ENCODE data around the gene MAGT1. TPM values are rescaled to one million over a fixed set of nuclear protein-coding genes. Genes with fewer than 3 reads are reported as not detected.
"Not testable (repeated sequence)": the region's sequence is repeated elsewhere in the genome, so short reads cannot be mapped to it uniquely, and the experiment has no call there.

Gene MAGT1
- total RNA-seq, 2 donors from 2014 or later, result 31.1 to 33.0 TPM

DNA sequence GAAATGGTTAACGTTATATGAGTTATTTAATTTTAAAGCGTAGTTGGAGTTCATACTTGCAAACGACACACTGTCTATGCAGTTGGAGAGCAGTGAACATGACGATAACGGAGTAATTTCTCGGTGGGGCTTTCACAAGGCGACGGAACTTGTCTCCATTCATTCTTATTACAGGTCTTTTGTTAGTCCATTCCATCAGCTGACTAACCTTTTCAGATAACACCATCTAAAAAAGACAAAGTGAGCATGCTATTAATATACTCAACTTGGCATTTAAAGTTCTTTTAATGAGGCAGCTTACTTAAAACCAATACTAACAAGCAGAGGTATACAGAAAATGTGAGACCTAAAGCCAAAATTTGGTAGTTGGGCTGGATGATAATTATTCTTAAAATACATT is 19.9 kb downstream of the MAGT1 start:
- WGBS, 2 donors, result 95 to 100% methylated on average over 8 of the region's 8 CpGs
- Histone ChIP-seq H3K4me1 (no peaks in the 10 kb centered on the region), H3K9me3 (no peaks in the 10 kb centered on the region), H3K27me3 (no peaks in the 10 kb centered on the region), H3K36me3 (replicated peaks in 1 of 2; ENCODE audit: insufficient read depth in 1 of 2, low read depth in 2 of 2) (no peaks in the 10 kb centered on the region), H3K27ac (no peak overlapping the region), H3K4me3 (no peak overlapping the region)
- intact Hi-C loops (cut with DNase I), result no loop called here
- ATAC-seq, result no peak
- TF ChIP-seq, protein P1, sequence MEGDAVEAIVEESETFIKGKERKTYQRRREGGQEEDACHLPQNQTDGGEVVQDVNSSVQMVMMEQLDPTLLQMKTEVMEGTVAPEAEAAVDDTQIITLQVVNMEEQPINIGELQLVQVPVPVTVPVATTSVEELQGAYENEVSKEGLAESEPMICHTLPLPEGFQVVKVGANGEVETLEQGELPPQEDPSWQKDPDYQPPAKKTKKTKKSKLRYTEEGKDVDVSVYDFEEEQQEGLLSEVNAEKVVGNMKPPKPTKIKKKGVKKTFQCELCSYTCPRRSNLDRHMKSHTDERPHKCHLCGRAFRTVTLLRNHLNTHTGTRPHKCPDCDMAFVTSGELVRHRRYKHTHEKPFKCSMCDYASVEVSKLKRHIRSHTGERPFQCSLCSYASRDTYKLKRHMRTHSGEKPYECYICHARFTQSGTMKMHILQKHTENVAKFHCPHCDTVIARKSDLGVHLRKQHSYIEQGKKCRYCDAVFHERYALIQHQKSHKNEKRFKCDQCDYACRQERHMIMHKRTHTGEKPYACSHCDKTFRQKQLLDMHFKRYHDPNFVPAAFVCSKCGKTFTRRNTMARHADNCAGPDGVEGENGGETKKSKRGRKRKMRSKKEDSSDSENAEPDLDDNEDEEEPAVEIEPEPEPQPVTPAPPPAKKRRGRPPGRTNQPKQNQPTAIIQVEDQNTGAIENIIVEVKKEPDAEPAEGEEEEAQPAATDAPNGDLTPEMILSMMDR (IDR thresholded peaks at IDR 0.05), result no peak
- no peak for TF ChIP-seq POLR2A (IDR thresholded peaks at IDR 0.05)
- DNase-seq, result no peak

GRCh38 chrX:77831544-77831943 is 63.7 kb downstream of the MAGT1 start:
- H3K4me1 ChIP-seq; H3K36me3 ChIP-seq (replicated peaks in 1 of 2; ENCODE audit: insufficient read depth in 1 of 2, low read depth in 2 of 2); H3K27ac ChIP-seq; H3K4me3 ChIP-seq; intact Hi-C loops (cut with DNase I); H3K9me3 ChIP-seq; DNase-seq; H3K27me3 ChIP-seq; ATAC-seq: not testable (repeated sequence)
- 83 to 85% methylated on average over 5 of the region's 5 CpGs for WGBS, 2 donors

DNA sequence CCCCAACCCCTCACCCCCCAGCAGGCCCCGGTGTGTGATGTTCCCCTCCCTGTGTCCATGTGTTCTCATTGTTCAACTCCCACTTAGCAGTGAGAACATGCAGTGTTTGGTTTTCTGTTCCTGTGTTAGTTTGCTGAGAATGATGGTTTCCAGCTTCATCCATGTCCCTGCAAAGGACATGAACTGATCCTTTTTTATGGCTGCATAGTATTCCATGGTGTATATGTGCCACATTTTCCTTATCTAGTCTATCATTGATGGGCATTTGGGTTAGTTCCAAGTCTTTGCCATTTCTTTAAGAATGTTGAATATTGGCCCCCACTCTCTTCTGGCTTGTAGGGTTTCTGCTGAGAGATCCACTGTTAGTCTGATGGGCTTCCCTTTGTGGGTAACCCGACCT is 73.2 kb downstream of the MAGT1 start:
- H3K36me3 ChIP-seq (replicated peaks in 1 of 2; ENCODE audit: insufficient read depth in 1 of 2, low read depth in 2 of 2); DNase-seq; ATAC-seq; H3K27me3 ChIP-seq; H3K4me3 ChIP-seq; H3K9me3 ChIP-seq; intact Hi-C loops (cut with DNase I); H3K27ac ChIP-seq; H3K4me1 ChIP-seq: not testable (repeated sequence)
- 100% methylated on average over 1 of the region's 2 CpGs for WGBS, 2 donors

DNA sequence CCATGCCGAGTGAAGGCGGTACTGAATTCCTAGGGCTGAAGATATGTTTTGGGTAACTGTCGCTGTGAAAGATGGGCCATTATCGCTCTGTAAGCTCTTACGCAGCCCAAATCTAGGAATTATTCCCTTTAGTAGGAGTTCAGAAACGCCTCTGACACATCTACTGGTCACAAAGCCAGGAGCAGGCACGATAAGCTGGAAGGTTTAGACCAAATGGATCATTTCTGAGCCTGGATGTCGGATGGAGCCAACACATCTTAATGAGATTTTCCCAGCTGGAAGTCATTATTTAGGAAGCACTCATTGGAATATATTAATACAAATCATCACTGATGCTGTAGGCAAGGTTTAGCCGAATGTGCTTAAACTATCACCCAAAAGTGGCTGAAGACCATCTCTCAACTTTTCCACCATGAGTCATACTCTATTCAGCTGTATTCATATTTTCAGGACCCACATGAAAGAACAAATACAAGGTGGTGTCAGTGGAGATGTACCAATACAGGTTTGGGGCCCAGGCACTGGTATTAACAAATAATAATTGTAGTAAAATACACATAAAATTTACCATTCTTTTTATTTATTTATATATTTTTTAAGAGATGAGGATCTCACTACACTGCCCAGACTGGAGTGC is 75.0 kb downstream of the MAGT1 start:
- H3K4me1 ChIP-seq, result no peaks in the 10 kb centered on the region
- no peak for ATAC-seq
- H3K9me3 ChIP-seq, result no peaks in the 10 kb centered on the region
- H3K27me3 ChIP-seq, result no peaks in the 10 kb centered on the region
- no peak overlapping the region for H3K27ac ChIP-seq
- no peak for DNase-seq
- intact Hi-C loops (cut with DNase I), result no loop called here
- H3K4me3 ChIP-seq, result no peak overlapping the region
- WGBS, 2 donors, result 95 to 98% methylated on average over 6 to 8 of the region's 9 CpGs
- TF ChIP-seq, protein P1 (IDR thresholded peaks at IDR 0.05), result no peak
- TF ChIP-seq POLR2A (IDR thresholded peaks at IDR 0.05), result no peak
- no peaks in the 10 kb centered on the region for H3K36me3 ChIP-seq (replicated peaks in 1 of 2; ENCODE audit: insufficient read depth in 1 of 2, low read depth in 2 of 2)

DNA sequence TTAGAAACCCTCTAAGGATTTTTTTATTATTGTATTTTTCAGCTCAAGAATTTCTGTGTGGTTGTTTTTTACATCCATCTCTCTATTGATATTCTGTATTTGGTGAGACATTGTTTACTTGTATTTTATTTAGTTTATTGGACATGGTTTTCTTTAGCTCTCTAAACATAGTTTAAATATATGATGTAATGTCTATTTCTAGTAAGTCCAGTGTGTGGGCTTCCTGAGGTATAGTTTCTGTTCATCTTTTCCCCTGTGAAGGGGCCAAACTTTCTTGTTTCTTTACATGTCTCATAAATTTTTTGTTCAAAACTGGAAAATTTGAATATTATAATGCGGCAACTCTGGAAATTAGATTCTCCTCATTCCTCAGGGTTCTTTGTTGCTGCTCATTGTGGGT is 81.0 kb downstream of the MAGT1 start:
- 88 to 100% methylated on average over 1 of the region's 1 CpG for WGBS, 2 donors
- no peak for DNase-seq
- Histone ChIP-seq H3K27me3 (no peaks in the 10 kb centered on the region), H3K36me3 (replicated peaks in 1 of 2; ENCODE audit: insufficient read depth in 1 of 2, low read depth in 2 of 2) (no peaks in the 10 kb centered on the region), H3K27ac (no peak overlapping the region), H3K4me3 (no peak overlapping the region), H3K9me3 (no peaks in the 10 kb centered on the region), H3K4me1 (no peaks in the 10 kb centered on the region)
- intact Hi-C loops (cut with DNase I), result no loop called here
- TF ChIP-seq, protein P1 (IDR thresholded peaks at IDR 0.05), result no peak
- no peak for TF ChIP-seq POLR2A (IDR thresholded peaks at IDR 0.05)
- no peak for ATAC-seq

- no peaks in the 10 kb centered on the region for H3K4me1 ChIP-seq
- ATAC-seq (no peak), DNase-seq (no peak)
- WGBS, 2 donors, result 90 to 100% methylated on average over 1 of the region's 1 CpG
- H3K36me3 ChIP-seq (replicated peaks in 1 of 2; ENCODE audit: insufficient read depth in 1 of 2, low read depth in 2 of 2), result no peaks in the 10 kb centered on the region
- no peak overlapping the region for H3K4me3 ChIP-seq
- TF ChIP-seq, protein P1 (IDR thresholded peaks at IDR 0.05), result no peak
- TF ChIP-seq POLR2A (IDR thresholded peaks at IDR 0.05), result no peak
- intact Hi-C loops (cut with DNase I), result no loop called here
- H3K9me3 ChIP-seq, result no peaks in the 10 kb centered on the region
- H3K27ac ChIP-seq, result no peak overlapping the region
- H3K27me3 ChIP-seq, result no peaks in the 10 kb centered on the region
Observed at GRCh38 chrX:77802201-77802600, 93.0 kb downstream of the MAGT1 start.

Data from body of pancreas (tissue), 4 donors.